GM19043 (cell line): ENCODE measurements around the gene HRH2.
"Not testable (repeated sequence)": the region's sequence is repeated elsewhere in the genome, so short reads cannot be mapped to it uniquely, and the experiment has no call there.

Source experiments
- ATAC-seq: cut with Tn5 transposase; IDR thresholded peaks from one replicate; pipeline ENCODE4 v1.9.1; 2021; ENCODE audit warnings: low read depth; ENCODE audit not compliant: unreplicated experiment

HRH2 gene

GRCh38 chr5:175735701-175736100 lies 77.8 kb downstream of the HRH2 start:
- no peak for ATAC-seq

DNA sequence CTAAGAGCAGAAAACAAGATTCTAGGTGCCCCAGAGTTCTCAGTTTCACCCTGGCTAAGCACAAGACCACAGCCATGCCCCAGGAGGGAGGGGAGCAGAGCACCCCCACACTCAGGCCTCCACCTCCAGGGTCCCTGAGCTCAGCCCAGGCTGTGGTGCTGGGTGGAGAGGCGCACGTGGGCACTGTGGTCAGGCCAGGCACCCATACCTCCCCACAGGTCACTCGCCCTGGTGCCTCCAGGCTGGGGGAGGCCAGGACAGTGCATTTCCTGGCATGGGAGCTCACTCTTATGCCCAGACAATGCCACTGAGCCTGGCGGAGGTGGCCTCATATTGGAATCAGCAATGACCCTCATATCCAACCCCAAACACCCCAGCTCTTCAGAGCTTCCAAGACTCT lies 78.8 kb downstream of the HRH2 start:
- ATAC-seq = no peak

DNA sequence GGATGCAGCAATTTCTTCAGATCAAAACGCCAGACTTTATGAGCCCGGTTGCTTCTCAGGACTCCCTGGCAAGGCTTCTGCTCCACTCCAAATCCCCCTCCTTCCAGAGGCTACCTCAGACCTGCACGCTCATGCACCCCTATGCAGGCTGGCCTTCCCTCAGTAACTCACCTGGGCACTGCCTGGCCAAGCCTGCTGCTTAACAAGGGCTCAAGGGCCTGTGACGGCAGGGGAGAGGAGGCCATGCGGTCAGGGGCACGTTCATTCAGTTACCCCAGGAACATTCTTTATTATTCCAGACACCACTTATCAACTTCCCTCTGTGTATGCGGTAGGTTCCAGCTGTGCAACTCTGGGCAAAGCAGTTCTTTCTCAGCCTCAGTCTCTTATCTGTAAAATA lies 79.6 kb downstream of the HRH2 start:
- ATAC-seq = no peak

- no peak for ATAC-seq
Observed at GRCh38 chr5:175738126-175738525, 80.3 kb downstream of the HRH2 start.

GRCh38 chr5:175738602-175739133 lies 80.8 kb downstream of the HRH2 start:
- no peak for ATAC-seq

- no peak for ATAC-seq
Observed at GRCh38 chr5:175740014-175740413, 82.1 kb downstream of the HRH2 start.

DNA sequence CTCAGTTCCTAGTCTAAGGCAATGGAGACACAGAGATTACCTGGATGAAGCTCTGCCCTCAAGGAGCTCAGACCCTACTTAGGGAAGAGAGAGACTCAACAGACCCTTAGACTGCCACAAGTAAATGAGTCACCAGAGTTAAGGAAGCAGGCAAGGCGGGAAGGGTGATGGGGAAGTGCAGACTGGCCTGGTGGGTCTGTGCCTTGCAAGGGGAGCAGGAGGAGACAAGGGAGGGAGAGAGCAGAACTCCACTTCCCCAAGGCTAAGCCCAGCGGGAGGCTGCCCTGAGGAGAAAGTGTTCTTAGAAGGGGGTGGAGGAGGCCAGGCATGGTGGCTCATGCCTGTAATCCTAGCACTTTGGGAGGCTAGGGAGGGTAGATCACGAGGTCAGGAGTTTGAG lies 83.7 kb downstream of the HRH2 start:
- ATAC-seq = no peak

DNA sequence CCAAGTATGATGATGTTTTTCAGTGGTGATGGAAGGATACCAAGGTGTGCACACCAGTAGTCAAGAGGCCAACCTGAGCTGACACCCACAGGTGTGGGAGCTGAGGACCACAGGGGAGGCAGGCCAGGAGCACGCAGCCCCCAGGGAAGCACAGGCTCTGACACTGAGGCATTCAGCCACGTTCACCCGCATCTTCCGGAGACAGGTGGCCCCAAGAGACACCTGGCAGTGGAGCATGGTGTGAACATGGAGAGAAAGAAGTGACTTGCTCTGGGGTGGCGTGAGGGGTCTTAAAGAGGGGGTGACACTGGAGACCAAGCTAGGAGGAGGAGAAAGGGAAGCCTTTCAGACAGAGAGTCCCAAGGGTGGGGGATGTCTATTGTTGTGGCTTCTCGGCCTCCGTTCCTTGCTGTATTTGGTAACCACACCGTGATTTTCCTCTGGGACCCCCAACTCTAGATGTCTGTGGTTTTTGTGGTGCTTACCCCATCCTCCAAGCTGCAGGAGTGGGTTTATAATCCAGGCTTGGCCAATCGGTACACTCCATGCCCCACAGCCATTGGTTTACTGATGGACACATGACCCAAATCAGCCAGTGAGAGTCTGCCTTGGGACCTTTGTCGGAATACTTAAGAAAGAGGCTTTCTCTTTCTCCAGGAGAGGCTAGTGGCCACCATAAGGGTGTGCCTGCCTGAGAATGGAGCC lies 84.6 kb downstream of the HRH2 start:
- ATAC-seq = no peak

- ATAC-seq = no peak
Observed at GRCh38 chr5:175743676-175744210, 85.9 kb downstream of the HRH2 start.

GRCh38 chr5:175745210-175745609 lies 87.3 kb downstream of the HRH2 start:
- no peak for ATAC-seq

- no peak for ATAC-seq
Observed at GRCh38 chr5:175746851-175747250, 89.0 kb downstream of the HRH2 start.

DNA sequence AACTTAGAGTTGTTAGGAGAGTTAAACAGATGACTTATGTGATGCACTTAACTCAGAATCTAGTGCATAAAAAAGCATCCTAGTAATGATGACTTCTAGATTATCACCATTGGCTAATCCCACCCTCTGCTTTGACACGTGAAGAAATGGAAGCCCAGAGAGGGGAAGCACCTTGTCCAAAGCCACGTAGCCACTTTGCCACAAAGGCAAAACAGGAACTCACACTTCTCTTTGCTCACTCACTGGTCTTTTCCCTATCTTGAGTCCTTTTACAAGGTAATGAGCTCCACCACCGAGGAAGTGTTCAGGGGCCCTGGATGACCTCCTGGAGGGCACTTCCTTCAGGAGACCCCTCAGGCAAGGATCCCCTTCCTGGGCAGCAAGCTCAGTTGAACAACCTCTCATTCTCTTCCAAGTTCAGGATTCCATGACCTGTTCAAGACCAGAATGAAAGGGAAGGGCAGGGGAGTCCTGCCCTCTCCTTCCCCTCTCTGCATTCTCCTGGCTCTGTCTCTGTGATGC lies 89.7 kb downstream of the HRH2 start:
- ATAC-seq = no peak

GRCh38 chr5:175748650-175749049 lies 90.8 kb downstream of the HRH2 start:
- no peak for ATAC-seq

DNA sequence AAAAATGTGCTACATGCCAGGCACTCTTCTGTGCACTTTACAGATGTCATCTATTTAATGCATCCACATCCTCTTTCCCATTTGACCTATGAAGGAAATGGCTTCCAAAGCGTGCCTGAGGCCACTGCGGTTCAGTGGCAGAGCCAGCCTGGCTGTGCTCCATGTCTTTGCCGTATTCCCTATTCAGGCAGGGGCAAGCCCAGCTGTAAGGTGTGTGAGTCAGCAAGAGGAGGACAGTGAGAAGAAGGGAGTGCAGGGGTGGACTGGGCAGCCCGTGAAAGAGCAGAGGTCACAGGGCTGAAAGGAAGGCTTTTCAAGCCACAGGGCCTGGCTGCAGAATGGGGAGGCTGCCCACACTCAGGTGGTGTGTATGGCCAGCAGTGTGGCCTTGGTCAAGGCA lies 91.7 kb downstream of the HRH2 start:
- ATAC-seq = no peak

- ATAC-seq = no peak
Observed at GRCh38 chr5:175750511-175750931, 92.7 kb downstream of the HRH2 start.

DNA sequence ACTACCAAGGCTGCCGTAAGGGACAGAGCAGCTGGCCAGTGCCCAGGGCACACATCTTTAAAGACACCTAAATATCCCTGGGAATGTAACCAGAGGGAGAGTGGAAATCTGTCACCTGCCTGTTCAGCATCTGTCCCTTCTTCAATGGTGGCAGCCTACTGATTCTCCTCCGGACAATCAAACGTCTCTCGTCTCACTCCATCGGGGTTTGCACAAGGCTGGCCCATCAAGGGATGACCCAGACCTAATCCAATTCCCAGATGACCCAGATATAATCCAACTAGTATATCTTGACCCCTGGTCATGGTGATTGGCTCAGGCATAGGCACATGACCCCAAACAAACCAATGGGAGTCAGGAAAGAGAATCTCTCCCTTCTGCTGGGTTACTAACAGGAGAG lies 93.5 kb downstream of the HRH2 start:
- no peak for ATAC-seq

DNA sequence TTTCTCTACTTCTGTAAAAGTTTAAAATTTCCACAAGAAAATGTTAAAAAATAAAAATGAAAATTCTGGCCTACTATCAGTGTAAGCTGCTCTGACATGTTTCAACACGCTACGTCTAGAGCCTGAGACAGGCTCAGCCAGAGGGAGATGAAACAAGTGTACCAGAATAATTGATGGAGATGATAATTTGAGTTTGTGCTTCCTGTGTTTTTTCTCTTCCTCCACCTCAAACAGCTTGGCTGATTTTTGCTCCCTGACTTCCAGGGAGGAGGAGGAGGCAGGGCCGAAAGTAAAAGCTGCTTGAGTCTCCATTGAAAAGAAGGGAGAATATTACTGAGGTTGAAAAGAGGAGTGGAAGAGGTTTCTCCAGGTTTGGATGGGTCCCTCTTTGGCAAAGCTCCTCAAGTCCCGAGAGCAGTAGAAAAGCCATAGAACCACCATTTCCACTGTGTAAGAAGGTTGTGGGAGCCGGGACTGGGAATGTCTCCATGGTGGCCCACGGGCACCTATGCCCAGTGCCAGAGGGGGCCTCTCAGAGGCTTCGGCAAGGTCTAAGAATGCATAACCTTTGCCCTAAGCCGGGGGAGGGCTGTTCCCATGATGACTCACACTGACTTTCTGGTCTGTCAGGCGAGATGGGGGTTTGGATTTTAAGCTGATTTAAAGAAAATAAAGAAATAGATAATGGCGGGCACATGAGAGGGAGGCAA lies 95.1 kb downstream of the HRH2 start:
- ATAC-seq = no peak

DNA sequence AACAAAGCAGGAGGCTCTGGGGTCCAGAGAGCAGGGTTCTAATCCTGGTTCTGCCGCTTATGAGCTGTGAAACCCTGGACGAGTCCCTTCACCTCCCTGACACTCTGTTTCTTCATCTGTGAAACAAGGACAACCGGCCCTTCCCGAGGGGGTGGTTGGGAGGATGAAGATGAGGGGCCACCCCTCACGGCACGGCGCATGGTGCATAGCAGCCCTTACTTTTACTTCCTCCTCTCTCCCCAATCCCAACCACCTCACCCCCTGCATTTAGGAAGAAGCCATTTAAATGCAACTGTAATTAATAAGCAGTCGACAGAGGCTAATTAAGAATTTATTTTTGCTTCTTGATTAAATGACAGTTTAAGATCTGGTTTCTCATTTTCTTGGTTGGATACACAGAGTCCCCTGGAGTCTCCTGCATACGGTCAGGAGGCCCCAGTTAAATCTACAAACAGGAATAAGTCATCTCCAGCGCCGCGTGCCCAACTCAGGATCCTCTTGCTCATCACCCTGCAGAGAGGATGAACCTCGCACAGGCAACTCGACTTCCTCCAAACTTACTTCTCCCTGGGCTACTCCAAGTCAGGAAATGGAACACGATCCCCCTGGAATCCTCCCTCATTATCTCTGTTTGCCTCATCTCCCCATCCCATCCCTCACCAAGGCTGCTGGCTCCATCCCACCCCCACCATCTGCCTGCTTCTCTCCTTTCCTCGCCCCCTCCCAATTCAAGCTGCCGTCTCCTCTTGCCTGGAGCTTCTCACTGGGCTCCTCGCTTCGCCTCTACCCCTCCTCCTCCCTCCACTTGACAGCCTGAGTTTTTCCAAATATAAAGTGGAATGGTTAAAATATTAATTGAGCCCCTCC lies 95.9 kb downstream of the HRH2 start:
- ATAC-seq = no peak

GRCh38 chr5:175759991-175760390 lies 102.1 kb downstream of the HRH2 start:
- ATAC-seq = not testable (repeated sequence)
